Activated CD8-positive, alpha-beta memory T cell treated with anti-CD3 and anti-CD28 coated beads, Interleukin-2, amount 50 U/mL, for 24 hours (primary cell): ENCODE results near the gene MED12.

ENCODE experiments used
- DNase-seq: peaks from one replicate; pipeline ENCODE4 v3.0.0-alpha.2; 2020; ENCODE audit errors: extremely low read depth

The MED12 gene

DNA sequence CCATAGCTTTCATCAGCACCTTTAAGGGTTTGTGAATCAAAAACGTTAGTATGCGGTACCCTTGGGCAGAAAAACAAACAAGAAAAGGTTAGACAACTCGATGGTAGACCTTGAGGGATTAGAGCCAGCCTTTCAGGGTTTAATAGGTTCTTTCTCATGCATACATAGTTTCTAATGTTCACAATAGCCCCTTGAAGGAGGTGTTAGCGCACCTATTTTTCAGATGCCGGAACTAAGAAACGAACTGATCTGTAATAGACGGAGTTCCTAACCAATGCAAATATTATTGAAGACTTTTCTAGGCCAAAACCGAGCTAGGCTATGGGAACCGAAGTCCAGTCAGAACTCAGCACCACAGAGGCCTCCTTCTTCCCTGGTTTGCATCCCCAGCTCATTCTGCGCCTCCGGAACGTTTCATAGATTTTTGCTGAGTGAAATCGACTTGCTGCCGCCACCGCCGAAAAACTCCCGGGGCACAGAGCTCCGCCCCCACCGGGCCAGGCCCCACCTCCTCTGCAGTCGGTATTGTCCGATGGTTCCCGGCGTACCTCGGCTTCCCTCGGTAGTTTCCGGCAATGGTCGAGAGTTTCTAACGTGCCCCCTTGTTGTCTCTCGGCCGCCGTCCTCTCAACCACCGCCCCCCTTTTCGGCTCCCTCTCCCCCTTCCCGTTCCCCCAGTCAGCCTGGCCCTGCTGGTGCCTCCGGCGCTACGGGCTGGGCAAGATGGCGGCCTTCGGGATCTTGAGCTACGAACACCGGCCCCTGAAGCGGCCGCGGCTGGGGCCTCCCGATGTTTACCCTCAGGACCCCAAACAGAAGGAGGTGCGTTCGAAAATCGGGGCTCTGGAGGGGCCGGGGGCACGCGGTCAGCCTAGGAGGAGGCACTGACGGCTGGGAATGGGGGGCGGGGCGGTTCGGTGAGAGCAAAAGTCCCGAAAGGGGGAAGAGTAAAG is at the start of gene MED12:
TSS of gene MED12 (plus strand) at position 565 of the 953 bp plus-strand sequence. CDS start at position 724, 159 bp downstream.
- peak; percentile 58 for DNase-seq

DNA sequence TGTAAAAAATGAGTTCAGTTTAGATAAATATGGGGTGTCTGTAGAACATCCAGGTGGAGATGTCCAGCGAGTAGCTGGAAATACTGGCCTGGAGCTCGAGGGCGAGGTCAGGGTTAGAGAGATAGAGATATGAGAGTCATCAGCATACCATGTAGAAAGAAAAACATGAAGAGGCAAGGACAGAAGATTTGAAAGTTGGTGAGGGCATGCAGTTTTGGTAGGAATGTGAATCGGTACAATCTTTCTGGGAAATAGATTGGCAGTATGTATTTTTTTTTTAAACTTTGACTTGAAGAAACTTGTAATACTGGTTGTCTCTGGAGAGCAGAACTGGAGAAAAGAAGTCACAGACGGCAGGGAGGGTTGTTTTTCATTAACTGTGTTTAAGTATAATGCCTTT is 47.9 kb upstream of the MED12 start:
- no peak for DNase-seq

DNA sequence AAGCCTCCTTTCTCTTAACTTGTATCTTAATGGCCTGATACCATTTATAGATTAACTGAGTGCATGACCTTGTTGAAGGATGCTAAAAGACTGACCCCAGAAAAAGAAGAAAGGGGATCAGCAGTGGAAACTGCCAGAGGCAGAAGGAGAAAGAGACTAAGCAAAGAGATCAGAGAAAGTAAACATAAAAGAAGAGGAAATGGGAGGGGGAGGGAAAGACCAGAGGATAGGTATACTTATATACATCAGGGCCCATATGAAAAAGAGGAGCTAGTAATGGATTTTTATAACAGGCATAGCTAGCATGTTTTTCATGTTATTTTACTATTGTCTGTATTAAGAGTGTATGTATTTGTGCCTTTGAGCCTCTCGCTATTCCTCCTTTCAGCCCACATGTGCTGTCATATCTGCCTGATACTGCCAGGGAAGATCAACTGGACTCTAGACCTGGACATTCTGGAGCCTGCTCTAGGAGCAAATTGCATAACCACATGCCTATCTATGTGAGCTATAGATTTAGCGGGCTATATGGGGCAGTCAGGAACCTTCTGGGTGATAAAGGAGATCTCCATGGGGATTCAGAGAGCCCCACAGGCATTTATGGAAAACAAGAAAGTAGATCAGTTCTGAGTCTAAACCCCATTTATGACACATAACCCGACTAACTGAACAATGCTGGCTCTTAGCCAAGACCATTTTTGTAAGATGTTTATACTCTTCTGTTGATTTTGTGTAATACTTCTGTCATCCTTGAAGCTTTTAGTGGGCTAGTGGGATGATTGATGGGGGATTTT is 36.9 kb upstream of the MED12 start:
- DNase-seq = no peak

DNA sequence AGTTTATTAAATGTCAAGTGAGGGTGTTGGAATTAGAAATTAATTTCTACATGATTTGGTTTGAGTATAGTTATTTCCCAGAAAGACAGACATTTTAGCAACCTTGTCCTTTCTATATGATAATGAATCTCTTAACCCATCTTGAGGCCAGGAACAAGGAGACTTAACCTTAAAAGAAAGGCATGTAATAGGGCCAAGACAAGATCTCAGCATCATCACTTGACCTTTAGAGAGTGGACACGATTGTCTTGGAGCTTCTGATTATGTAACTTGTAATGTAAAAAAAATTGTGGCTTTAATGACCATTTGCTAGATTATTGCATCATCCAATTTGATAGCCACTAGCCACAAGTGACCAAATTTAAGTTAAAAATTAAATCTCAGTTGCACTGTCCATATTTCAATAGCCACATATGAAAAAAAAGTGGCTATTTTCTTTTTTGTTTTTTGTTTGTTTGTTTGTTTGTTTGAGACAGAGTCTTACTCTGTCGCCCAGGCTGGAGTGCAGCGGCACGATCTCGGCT is 36.2 kb upstream of the MED12 start:
- DNase-seq = no peak

DNA sequence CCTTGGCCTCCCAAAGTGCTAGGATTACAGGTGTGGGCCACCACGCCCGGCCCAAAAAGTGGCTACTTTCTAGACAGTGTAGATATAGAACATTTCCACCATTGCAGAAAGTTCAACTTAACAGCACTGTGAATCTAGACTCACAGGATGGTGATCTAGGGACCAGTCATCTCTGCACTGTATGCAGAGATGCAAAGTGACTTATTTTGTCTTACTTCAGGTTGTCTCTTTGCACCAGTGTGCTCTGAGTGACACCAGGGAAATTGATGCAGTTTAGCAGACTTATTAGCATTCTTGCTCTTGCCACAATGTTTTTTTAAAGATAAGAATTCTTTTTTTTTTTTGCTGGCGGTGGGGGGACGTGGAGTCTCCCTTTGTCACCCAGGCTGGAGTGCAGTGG is 35.6 kb upstream of the MED12 start:
- DNase-seq = no peak

DNA sequence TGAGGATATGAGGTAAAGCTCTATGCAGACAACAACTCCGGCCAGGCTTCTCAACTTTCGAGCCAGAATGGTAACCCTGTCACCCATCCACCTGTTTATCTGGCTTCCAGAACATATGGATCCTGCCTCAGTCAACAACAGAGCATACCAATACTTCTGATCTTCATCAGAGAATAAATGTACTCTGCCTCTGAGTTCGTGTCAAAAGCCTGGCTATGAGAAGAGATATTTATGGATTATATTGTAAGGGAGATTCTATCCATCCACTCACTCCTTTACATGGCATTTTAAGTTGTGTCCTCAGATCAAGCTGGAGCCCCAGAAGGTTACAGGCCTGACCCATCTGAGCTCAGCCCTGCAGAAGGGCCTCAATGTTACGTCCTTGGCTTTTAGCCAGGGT is 32.5 kb upstream of the MED12 start:
- no peak for DNase-seq

DNA sequence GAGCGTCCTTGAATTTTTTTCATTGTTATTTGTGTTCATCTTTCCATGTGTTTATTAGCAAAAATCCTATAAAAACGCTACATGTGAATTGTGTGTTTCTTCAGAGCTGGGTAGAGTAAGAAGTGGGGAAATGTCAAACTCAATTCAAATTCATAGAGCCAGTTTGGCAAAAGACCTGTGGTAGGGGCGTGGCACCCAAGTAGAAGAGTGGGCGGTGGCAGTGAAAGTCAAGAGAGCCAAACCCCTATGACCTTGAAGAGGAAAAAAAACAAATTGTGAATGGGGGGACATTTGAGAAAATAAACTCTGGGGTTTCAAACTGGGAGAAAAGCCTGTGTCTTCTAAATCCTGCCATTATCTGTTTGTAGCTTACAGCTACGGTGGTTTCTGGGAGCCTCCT is 27.1 kb upstream of the MED12 start:
- DNase-seq = no peak

DNA sequence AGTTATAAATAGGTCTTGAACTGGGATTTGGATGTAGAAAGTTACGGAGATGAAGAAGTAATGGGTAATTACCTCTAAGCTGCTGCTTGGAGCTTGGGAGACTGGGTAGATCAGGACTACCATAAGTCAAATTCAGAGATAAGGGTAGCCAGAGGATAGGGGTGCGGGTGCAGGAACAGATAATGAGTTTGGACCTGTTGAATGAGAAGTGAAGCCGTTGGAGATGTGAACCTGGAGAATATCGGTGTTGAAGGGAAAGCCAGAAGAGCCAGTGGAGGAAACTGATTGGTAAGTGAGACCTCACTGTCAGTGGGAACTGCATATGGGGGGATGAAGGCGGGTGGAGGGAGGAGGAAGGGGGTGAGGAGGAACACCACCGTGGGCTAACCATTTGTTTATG is 23.4 kb upstream of the MED12 start:
- DNase-seq = no peak

DNA sequence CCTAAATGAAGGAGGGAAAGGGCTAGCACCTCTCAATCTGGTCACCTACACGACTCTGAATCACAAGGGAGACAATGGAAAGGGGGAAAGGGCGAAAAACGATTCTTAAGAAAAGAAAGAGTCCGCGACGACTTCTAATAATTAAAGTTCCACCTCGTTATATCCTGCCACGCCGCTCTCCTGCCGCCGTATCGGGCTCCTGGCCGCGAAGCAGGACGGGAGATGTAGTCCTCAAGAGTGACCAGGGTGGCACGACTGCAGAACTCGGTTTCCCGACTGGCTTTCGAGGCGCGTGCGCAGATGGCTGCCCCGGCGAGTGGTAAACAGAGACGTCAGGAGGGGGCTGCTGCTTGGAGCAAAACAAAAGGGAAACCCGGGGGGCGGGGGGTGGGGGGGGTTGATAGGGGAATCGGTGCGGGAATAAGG is 22.8 kb upstream of the MED12 start, which contains the start of gene FOXO4:
TSS of gene FOXO4 (plus strand) at position 297 of the 426 bp plus-strand sequence. CDS start 678 bp downstream, outside the sequence.
- peak; percentile 59 for DNase-seq

DNA sequence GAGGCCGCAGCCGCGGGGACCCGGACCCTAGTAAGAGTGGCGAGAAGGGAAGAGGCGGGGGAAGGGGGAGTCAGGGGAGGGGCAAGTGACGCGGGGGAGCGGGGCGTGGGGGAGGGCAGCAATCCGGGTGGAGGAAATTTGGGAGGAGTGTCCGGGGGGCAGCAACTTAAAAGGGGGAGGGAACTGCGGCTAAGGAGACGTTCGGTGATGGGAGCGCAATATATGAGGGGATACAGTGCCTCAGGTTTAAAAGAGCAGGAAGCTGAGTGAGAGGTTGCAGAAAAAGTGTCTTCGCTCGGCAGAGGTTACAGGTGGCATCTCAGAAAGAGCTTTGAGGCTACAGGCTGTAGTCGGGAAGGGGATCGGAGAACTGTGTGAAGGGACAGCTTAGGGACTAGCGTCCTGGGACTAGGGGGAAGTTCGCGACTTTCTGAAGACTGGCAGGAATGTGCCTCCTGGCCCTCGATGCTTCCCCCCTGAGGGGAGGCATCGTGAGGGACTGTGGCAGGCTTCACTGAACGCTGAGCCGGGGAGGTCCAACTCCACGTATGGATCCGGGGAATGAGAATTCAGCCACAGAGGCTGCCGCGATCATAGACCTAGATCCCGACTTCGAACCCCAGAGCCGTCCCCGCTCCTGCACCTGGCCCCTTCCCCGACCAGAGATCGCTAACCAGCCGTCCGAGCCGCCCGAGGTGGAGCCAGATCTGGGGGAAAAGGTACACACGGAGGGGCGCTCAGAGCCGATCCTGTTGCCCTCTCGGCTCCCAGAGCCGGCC is 22.2 kb upstream of the MED12 start:
- DNase-seq = no peak

DNA sequence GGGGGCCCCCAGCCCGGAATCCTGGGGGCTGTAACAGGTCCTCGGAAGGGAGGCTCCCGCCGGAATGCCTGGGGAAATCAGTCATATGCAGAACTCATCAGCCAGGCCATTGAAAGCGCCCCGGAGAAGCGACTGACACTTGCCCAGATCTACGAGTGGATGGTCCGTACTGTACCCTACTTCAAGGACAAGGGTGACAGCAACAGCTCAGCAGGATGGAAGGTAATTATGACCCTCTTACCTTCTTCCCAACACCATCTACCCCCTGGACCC is 21.7 kb upstream of the MED12 start:
- DNase-seq = no peak

DNA sequence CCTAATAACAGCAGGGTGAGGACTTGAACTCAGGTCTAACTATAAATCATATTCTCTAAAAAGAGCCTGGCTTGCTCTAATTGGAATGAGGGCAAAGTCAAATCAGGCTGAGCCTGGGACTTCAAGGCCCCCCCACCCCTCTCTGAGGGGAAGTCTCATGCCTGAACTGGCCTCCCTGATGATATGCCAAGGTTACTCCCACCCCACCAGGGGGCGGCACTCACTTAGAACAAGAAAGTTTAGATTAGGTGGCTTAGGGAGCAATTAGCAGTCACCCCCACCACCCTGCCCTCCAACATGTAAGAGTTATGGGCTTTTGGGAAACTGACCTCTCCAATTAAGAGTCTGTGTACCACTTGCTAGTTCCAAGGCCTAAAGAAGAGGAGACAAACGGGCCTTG is 20.1 kb upstream of the MED12 start:
- no peak for DNase-seq

DNA sequence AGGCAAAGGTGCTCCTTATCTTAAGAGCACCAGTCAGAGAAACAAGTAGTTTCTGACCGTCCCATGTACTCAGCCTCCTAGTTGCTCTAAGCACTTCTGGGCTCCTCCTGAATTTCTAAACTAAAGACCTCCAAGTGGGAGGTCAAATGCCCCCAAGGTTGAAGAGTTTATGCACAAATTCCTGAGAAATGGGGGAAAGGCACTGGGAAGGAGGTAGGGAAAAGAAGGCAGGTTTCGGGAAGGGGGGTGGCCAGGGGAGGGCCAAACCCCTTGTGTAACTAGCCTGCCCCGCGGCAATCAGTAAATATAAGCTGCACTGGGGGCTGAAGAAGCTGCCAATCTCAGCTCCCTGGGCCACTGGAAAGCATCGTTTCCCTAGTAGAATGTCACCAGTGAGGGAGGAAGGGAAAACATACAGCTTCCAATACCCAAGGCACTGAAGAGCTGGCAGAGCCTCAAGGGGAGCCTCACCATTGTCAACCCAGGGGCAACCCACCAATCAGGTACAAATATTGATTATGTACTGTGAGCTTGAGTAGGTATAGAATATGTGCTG is 19.4 kb upstream of the MED12 start:
- DNase-seq = no peak

DNA sequence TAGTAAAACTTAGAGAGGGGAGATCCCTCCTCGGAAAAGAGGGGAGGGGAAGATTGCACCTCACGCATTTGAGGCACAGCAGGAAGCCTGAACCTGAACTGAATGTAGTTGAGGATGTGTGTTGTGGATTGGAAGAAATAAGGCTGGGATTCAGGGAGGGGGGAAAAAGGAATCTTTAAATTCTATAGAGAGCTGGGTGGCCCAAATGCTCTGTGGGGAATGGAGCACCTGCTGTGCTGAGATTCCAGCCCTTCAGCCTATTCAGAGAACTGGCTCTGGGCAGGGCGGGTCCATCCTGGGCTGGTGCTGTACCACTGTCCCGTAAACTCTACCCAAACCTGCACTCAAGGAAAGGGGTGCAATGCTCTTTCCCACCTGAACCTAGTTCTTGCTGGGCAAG is 18.7 kb upstream of the MED12 start:
- DNase-seq = no peak

DNA sequence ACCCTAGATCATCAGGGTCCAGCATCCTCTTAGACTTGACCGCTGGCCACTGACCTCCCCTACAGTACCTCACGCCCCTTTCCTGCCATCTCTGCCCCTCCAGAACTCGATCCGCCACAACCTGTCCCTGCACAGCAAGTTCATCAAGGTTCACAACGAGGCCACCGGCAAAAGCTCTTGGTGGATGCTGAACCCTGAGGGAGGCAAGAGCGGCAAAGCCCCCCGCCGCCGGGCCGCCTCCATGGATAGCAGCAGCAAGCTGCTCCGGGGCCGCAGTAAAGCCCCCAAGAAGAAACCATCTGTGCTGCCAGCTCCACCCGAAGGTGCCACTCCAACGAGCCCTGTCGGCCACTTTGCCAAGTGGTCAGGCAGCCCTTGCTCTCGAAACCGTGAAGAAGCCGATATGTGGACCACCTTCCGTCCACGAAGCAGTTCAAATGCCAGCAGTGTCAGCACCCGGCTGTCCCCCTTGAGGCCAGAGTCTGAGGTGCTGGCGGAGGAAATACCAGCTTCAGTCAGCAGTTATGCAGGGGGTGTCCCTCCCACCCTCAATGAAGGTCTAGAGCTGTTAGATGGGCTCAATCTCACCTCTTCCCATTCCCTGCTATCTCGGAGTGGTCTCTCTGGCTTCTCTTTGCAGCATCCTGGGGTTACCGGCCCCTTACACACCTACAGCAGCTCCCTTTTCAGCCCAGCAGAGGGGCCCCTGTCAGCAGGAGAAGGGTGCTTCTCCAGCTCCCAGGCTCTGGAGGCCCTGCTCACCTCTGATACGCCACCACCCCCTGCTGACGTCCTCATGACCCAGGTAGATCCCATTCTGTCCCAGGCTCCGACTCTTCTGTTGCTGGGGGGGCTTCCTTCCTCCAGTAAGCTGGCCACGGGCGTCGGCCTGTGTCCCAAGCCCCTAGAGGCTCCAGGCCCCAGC is 17.6 kb upstream of the MED12 start:
- DNase-seq = no peak

DNA sequence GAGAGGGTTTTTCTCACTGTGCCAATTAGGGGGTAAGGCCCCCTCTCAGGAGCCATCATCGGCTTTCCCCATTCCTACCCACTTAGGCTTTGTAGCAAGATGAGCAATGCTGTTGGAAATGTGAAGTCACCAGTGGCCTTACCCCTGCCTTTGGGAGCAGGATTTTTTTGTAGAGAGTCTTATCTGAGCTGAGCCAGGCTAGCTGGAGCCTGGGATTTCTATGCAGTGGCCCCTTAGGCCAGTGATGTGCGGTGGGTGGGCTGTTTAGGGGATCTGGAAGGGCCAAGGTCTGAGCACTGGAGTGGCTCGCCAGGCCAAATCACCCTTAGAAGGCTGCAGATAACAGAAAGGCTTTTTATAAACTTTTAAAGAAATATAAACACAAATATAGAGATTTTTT is 16.1 kb upstream of the MED12 start:
- no peak for DNase-seq

DNA sequence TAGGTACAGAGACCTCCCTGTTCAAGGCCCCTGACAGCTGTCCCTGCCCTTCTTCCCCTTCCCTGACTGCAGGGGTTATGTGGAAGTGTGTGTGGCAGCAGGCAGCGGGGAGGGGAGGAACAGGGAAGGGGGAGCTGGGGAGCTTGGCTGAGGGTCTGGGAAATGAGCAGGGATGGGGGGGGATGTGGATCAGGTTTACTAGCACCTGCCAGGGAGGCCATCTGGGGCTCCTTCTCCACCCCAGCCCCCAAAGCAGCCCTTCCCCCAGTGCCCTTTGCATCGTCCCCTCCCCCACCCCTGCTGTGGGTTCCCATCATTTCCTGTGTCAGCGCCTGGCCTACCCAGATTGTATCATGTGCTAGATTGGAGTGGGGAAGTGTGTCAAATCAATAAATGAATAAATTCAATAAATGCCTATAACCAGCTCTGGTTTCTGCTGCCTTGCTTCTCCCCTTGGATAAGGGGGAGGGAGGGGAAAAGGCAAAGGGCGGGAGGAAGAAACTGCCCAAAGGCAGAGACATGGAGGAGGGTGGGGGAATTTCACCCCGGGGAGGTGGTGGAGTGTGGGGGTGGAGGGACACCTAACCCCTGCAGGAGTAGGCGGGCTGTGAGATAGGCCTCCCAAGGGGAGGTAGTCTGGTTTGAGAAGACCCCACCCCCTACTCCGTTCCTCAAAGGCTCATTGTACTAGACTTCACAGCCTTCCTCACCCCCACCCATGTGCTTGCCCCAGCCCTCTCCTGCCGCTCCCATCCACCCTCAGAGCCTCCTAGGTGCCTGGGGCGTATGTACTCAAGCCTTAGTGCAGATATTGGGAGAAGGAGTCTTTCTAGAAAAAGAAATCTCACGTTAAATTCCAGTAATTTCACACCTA is 15.0 kb upstream of the MED12 start:
- no peak for DNase-seq

DNA sequence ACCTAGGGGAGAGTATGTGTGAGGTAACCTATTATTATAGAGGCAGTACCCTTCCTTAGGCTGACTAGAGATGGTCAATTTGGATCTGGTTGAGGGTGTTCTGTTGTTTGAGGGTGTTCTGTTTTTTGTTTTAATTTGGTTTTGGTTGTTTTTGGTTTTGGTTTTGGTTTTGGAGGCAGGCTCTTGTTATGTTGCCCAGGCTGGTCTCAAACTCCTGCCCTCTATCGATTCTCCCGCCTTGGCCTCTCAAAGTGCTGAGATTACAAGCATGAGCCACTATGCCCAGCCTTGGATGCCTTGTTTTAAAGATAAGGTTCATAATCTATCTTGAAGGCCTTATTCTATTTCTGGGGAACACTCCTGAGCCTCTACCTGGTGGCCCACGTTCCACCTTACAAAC is 12.8 kb upstream of the MED12 start:
- no peak for DNase-seq

DNA sequence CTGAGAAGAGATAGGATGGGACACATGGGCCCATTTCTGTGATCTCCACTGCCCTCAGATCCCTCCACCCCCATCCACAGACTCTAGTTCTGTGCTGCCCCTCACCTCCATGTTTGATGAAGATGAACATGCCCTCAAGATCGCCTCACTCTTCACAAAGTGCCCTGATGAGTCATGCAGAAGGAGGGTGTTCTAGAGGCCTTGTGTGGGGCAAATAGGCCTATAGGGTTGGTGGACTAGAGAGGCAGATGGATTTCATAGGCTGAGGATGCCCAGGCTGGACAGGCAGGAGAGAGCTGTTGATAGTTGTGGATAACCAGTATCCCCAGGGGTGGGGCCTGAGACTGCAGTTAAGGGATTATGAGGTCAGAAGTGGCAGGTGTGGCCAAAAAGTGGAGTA is 12.0 kb upstream of the MED12 start, which contains the start of gene CXorf65:
TSS of gene CXorf65 (minus strand) at position 314 of the 400 bp plus-strand sequence. CDS start at position 130, 184 bp downstream.
- DNase-seq = no peak
